Endothelial cell of umbilical vein (primary cell): ENCODE measurements around the gene ABHD8. TPM values are rescaled to one million over a fixed set of nuclear protein-coding genes. Genes with fewer than 3 reads are reported as not detected.

Source experiments
- BruUV-seq: library from RNA; stranded (reverse); fragments of 400-500 nt; replicated peaks from 2 replicates; lab custom pipeline; 2021; lab: Mats Ljungman, UMichigan
- CTCF ChIA-PET: fragments of 300-600, 350-600 bp; sonication (Branson Sonifier 250); formaldehyde crosslinking; loops from one replicate; lab custom pipeline; 2021; ENCODE audit warnings: antibody characterized with exemption, inconsistent platforms; lab: Charles Lee
- POLR2A ChIA-PET: fragments of 300-600, 350-600 bp; sonication (Branson Sonifier 250); formaldehyde crosslinking; loops from one replicate; lab custom pipeline; 2021; ENCODE audit warnings: antibody characterized with exemption, inconsistent platforms; lab: Charles Lee
- DNase-seq: peaks from one replicate; pipeline ENCODE4 v3.0.0-alpha.2; 2011; ENCODE audit warnings: low read depth, low spot score
- FAIRE-seq: peaks from 2 replicates; lab custom pipeline; 2011; peaks lifted over from hg19 to GRCh38; lab: Jason Lieb, UNC
- H2AFZ ChIP-seq: 2 replicates; pipeline ENCODE4 v1.6.0; 2012; ENCODE audit warnings: low read depth, low read length, control low read depth, inconsistent platforms
- H3K27ac ChIP-seq: 2 replicates; pipeline ENCODE4 v1.5.1; 2011; ENCODE audit warnings: low read depth, mild to moderate bottlenecking, control low read depth, low read length, moderate library complexity; ENCODE audit not compliant: insufficient read depth
- H3K27me3 ChIP-seq, 2 experiments: 2 replicates each; pipeline versions ENCODE4 v1.6.0 to v1.6.1; 2011; ENCODE audit warnings: low read length in 2 of 2, mixed read lengths in 1 of 2; ENCODE audit not compliant: control insufficient read depth in 2 of 2, insufficient read depth in 2 of 2
- H3K36me3 ChIP-seq, 2 experiments: 2 replicates in 1 of 2; 3 replicates in 1 of 2; pipeline ENCODE4 v1.5.1; 2011; ENCODE audit warnings: low read length in 2 of 2, mild to moderate bottlenecking in 1 of 2, moderate library complexity in 1 of 2; ENCODE audit not compliant: control insufficient read depth in 2 of 2, insufficient read depth in 2 of 2; ENCODE audit errors: extremely low read depth in 1 of 2
- H3K4me1 ChIP-seq: 3 replicates; pipeline ENCODE4 v1.5.1; 2011; ENCODE audit warnings: mild to moderate bottlenecking, low read length; ENCODE audit not compliant: control insufficient read depth, insufficient read depth; ENCODE audit errors: extremely low read depth
- H3K4me2 ChIP-seq: 2 replicates; pipeline ENCODE4 v1.6.1; 2011; ENCODE audit warnings: low read length, control low read depth, mixed read lengths; ENCODE audit not compliant: insufficient read depth
- H3K4me3 ChIP-seq, 3 experiments: fragments of 200-600 bp in 1 of 3; sonication (generic), shearing (Covaris generic) in 1 of 3; replicated peaks in 1 of 3; 2 replicates each; pipeline ENCODE4 v1.5.1; 2011 to 2016; ENCODE audit warnings: control low read depth in 3 of 3, low read length in 3 of 3, mild to moderate bottlenecking in 2 of 3, inconsistent platforms in 1 of 3, low read depth in 1 of 3, moderate library complexity in 1 of 3; ENCODE audit not compliant: insufficient read depth in 1 of 3
- H3K79me2 ChIP-seq: 2 replicates; pipeline ENCODE4 v1.6.0; 2012; ENCODE audit warnings: low read length, inconsistent platforms; ENCODE audit not compliant: control insufficient read depth, insufficient read depth
- H3K9ac ChIP-seq: replicated peaks from 2 replicates; pipeline ENCODE3; 2011; ENCODE audit warnings: low read length, control low read depth; ENCODE audit not compliant: insufficient read depth; ENCODE audit errors: extremely low read depth
- H3K9me1 ChIP-seq: replicated peaks from 3 replicates; pipeline ENCODE4 v1.6.0; 2011; ENCODE audit warnings: mild to moderate bottlenecking, low read length; ENCODE audit not compliant: control insufficient read depth, insufficient read depth; ENCODE audit errors: extremely low read depth
- H3K9me3 ChIP-seq: replicated peaks from 2 replicates; pipeline ENCODE4 v1.5.1; 2012; ENCODE audit warnings: low read length, inconsistent platforms; ENCODE audit not compliant: control insufficient read depth, insufficient read depth
- H4K20me1 ChIP-seq: replicated peaks from 2 replicates; pipeline ENCODE3; 2011; ENCODE audit warnings: mild to moderate bottlenecking, low read length; ENCODE audit not compliant: control insufficient read depth, insufficient read depth; ENCODE audit errors: extremely low read depth
- EZH2 ChIP-seq: IDR thresholded peaks from 2 replicates; pipeline ENCODE4 v1.6.1; 2012; ENCODE audit warnings: borderline replicate concordance, low read depth, mild to moderate bottlenecking, moderate library complexity, low read length, inconsistent platforms; ENCODE audit not compliant: severe bottlenecking
- FOS ChIP-seq: IDR thresholded peaks from 2 replicates; pipeline ENCODE4 v1.6.1; 2011; ENCODE audit warnings: mild to moderate bottlenecking, low read length, moderate library complexity, borderline replicate concordance; ENCODE audit not compliant: insufficient read depth
- GATA2 ChIP-seq: IDR thresholded peaks from 2 replicates; pipeline ENCODE4 v1.7.0; 2011; ENCODE audit warnings: low read depth, mild to moderate bottlenecking, moderate library complexity, mixed read lengths, low read length; ENCODE audit not compliant: insufficient read length, insufficient read depth
- JUN ChIP-seq: IDR thresholded peaks from 2 replicates; pipeline ENCODE4 v1.6.1; 2011; ENCODE audit warnings: borderline replicate concordance, low read depth; ENCODE audit not compliant: insufficient read length, insufficient read depth
- MYC ChIP-seq: IDR thresholded peaks from one replicate; pipeline ENCODE4 v1.6.1; 2011; ENCODE audit warnings: mild to moderate bottlenecking, low read depth, low read length
- POLR2A ChIP-seq: IDR thresholded peaks from 2 replicates; pipeline ENCODE4 v1.6.1; 2012; ENCODE audit warnings: low read depth, mild to moderate bottlenecking, control low read depth, low read length
- dilution Hi-C: fragments of 300-500 bp; cut with MboI; formaldehyde crosslinking; loops from one replicate; pipeline ENCODE4 v1.15.0; 2019; ENCODE audit warnings: low sequenced_read_pairs; ENCODE audit not compliant: extremely low pct_ligation_motif_present
- intact Hi-C: fragments of 100-400 bp; cut with micrococcal nuclease; formaldehyde crosslinking; loops from one replicate; pipeline ENCODE4 v1.10.0; 2022
- polyA plus RNA-seq, 4 experiments: library from polyadenylated mRNA; depleted of rRNA in 3 of 4; stranded (reverse) in 3 of 4; unstranded in 1 of 4; fragments of >200 nt; gene quantifications; 2 replicates each; pipeline versions ENCODE4 v1.2.1 to v1.2.3, GENCODE V29; 2011 to 2012; ENCODE audit warnings: missing spikeins in 1 of 4
- total RNA-seq: library from RNA; stranded (reverse); gene quantifications from 2 replicates; pipeline ENCODE4 v1.2.3, GENCODE V29; 2021
- TF ChIP-seq, protein P1 (sequence below): IDR thresholded peaks from 2 replicates; pipeline ENCODE4 v1.6.1; 2011; ENCODE audit not compliant: insufficient read depth, insufficient read length

Gene ABHD8
- total and polyA plus RNA-seq, 2 donors (not counting 3 experiments of a cell fraction or from before 2014, with no cell fraction given), result 5.9 to 8.7 TPM

DNA sequence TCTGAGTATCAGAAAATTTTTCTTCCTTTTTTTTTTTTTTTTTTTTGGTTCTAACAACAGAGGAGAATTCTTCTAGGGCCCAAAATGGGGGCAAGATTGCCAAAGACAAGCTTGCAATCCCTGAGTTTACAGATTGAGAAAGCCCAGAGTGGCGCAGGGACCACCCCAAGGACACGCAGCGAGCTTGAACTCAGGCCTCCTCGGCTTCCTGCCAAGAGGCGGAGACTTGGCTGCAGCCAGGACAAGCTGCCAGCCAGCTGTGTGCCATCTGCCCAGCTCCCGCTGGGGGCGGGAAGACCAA is 1.9 kb upstream of the ABHD8 start:
- H3K4me2 ChIP-seq, result peak overlapping the region; percentile 81
- H2AFZ ChIP-seq, result no peak overlapping the region
- H3K79me2 ChIP-seq, result peaks cover 8% of the 10 kb centered on the region
- dilution Hi-C loops, result no loop called here
- TF ChIP-seq EZH2, result no peak
- TF ChIP-seq, protein P1, sequence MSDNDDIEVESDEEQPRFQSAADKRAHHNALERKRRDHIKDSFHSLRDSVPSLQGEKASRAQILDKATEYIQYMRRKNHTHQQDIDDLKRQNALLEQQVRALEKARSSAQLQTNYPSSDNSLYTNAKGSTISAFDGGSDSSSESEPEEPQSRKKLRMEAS, result no peak
- POLR2A ChIA-PET, result interaction anchor here (0.5 to 1.1 kb wide), 4 partner anchors 12 to 129 kb away, joined by 3 to 8 read pairs (median 4); no protein-coding TSS in a partner anchor
- H3K27me3 ChIP-seq, result no peaks in the 10 kb centered on the region
- no peaks in the 10 kb centered on the region for H4K20me1 ChIP-seq
- BruUV-seq, result no TSS peak
- no peak overlapping the region for H3K9ac ChIP-seq
- H3K36me3 ChIP-seq, result no peaks in the 10 kb centered on the region
- H3K4me3 ChIP-seq, result peak overlapping the region in 1 of 3 experiments; percentile 2
- H3K4me1 ChIP-seq, result peaks cover 11% of the 10 kb centered on the region
- H3K9me1 ChIP-seq, result no peaks in the 10 kb centered on the region
- CTCF ChIA-PET, result interaction anchor here (0.6 to 3.3 kb wide), 16 partner anchors 8 to 114 kb away, joined by 3 to 70 read pairs (median 4); partner anchors contain the start of genes ANO8 and USE1
- no peak for DNase-seq
- H3K9me3 ChIP-seq, result no peaks in the 10 kb centered on the region
- no peak overlapping the region for H3K27ac ChIP-seq
- intact Hi-C loops, result loop anchor here (1.0 kb wide), 1 partner anchor 13 kb away; no protein-coding TSS in a partner anchor
- no peak for FAIRE-seq

DNA sequence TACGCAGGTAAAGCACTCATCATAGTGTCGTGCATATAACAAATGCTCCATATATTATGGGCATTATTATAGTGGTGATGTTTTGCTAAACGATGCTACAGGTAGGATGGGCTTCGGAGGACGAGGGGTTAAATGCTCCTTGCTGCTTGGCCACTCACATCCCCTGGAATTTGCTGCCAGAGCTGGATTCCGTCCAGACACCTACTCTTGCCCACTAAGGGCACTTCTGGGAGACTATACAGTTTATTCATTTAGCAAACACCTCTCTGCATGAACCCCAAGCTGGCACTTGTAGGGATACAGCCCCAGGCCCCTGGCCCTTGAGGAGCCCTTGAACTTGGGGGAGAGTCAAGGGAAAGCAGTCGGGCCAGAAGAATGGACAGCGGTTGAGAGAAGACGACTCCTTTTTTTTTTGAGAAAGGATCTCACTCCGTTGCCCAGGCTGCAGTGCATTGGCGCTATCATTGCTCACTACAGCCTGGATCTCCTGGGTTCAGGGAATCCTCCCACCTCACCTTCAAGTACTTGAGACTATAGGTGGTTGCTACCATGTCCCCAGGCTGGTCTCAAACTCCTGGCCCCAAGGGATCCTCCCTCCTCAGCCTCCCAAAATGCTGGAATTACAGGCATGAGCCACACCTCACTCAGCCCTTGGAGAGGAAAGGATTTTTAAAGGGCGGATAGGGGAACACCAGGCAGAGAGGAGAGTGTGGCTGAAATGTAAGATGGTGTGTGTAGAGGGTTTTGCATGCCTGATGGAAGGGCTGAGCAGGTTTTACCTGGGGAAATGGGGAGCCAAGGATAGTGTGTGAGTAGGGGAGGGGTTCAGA is 1.4 kb upstream of the ABHD8 start:
- no TSS peak for BruUV-seq
- Histone ChIP-seq H3K9ac (no peak overlapping the region), H4K20me1 (no peaks in the 10 kb centered on the region), H3K4me1 (peaks cover 9% of the 10 kb centered on the region), H3K79me2 (peaks cover 2% of the 10 kb centered on the region), H3K27me3 (no peaks in the 10 kb centered on the region), H3K4me3 (no peak overlapping the region), H3K36me3 (no peaks in the 10 kb centered on the region), H2AFZ (no peak overlapping the region), H3K27ac (no peak overlapping the region), H3K9me3 (no peaks in the 10 kb centered on the region), H3K9me1 (no peaks in the 10 kb centered on the region), H3K4me2 (peak overlapping the region; percentile 81)
- POLR2A ChIA-PET, result interaction anchor here (0.5 to 1.1 kb wide), 4 partner anchors 12 to 129 kb away, joined by 3 to 8 read pairs (median 4); no protein-coding TSS in a partner anchor
- dilution Hi-C loops, result no loop called here
- FAIRE-seq, result no peak
- intact Hi-C loops, result loop anchor here (1.0 kb wide), 1 partner anchor 12 kb away; no protein-coding TSS in a partner anchor
- CTCF ChIA-PET, result interaction anchor here (0.6 to 3.3 kb wide), 16 partner anchors 8 to 115 kb away, joined by 3 to 70 read pairs (median 4); partner anchors contain the start of genes ANO8 and USE1
- DNase-seq, result no peak
- TF ChIP-seq GATA2 (no peak), MYC (no peak), JUN (no peak), POLR2A (no peak), EZH2 (no peak), FOS (no peak)
- TF ChIP-seq, protein P1, result no peak
